ENCODE results near the gene ZBED3. TPM values are rescaled to one million over a fixed set of nuclear protein-coding genes. Genes with fewer than 3 reads are reported as not detected.
"Not testable (repeated sequence)": the region's sequence is repeated elsewhere in the genome, so short reads cannot be mapped to it uniquely, and the experiment has no call there.

The ZBED3 gene
- total RNA-seq, 4 donors from 2014 or later, result 5.7 to 33.5 (median 18.4) TPM

- Histone ChIP-seq H3K27me3 (no peaks in the 10 kb centered on the region), H3K9me3 (peaks cover 0 to 3% (median 0%) of the 10 kb centered on the region in 4 donors), H3K36me3 (peaks cover 0 to 40% (median 0%) of the 10 kb centered on the region in 3 donors), H3K4me3 (no peak overlapping the region), H3K27ac (no peak overlapping the region), H3K4me1 (no peaks in the 10 kb centered on the region)
- TF ChIP-seq POLR2A (IDR thresholded peaks at IDR 0.05) (no peak), EP300 (IDR thresholded peaks at IDR 0.05) (no peak)
- TF ChIP-seq, protein P1, sequence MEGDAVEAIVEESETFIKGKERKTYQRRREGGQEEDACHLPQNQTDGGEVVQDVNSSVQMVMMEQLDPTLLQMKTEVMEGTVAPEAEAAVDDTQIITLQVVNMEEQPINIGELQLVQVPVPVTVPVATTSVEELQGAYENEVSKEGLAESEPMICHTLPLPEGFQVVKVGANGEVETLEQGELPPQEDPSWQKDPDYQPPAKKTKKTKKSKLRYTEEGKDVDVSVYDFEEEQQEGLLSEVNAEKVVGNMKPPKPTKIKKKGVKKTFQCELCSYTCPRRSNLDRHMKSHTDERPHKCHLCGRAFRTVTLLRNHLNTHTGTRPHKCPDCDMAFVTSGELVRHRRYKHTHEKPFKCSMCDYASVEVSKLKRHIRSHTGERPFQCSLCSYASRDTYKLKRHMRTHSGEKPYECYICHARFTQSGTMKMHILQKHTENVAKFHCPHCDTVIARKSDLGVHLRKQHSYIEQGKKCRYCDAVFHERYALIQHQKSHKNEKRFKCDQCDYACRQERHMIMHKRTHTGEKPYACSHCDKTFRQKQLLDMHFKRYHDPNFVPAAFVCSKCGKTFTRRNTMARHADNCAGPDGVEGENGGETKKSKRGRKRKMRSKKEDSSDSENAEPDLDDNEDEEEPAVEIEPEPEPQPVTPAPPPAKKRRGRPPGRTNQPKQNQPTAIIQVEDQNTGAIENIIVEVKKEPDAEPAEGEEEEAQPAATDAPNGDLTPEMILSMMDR (IDR thresholded peaks at IDR 0.05), result no peak
- no peak for DNase-seq (ENCODE audit: low spot score in 2 of 2)
- 92 to 98% methylated on average over 6 of the region's 6 CpGs for WGBS, 2 donors
Observed at GRCh38 chr5:77123057-77123456, 36.0 kb upstream of the ZBED3 start.

GRCh38 chr5:77120706-77121105 lies 33.6 kb upstream of the ZBED3 start:
- no peak for DNase-seq (ENCODE audit: low spot score in 2 of 2)
- no peak for TF ChIP-seq EP300 (IDR thresholded peaks at IDR 0.05)
- TF ChIP-seq, protein P1 (IDR thresholded peaks at IDR 0.05), result no peak
- no peak for TF ChIP-seq POLR2A (IDR thresholded peaks at IDR 0.05)
- H3K9me3 ChIP-seq, result peaks cover 0 to 3% (median 0%) of the 10 kb centered on the region in 4 donors
- peaks cover 0 to 42% (median 0%) of the 10 kb centered on the region in 3 donors for H3K36me3 ChIP-seq
- WGBS, 2 donors, result 86 to 89% methylated on average over 2 of the region's 2 CpGs
- no peak overlapping the region for H3K27ac ChIP-seq
- no peaks in the 10 kb centered on the region for H3K27me3 ChIP-seq
- no peak overlapping the region for H3K4me3 ChIP-seq
- no peaks in the 10 kb centered on the region for H3K4me1 ChIP-seq

DNA sequence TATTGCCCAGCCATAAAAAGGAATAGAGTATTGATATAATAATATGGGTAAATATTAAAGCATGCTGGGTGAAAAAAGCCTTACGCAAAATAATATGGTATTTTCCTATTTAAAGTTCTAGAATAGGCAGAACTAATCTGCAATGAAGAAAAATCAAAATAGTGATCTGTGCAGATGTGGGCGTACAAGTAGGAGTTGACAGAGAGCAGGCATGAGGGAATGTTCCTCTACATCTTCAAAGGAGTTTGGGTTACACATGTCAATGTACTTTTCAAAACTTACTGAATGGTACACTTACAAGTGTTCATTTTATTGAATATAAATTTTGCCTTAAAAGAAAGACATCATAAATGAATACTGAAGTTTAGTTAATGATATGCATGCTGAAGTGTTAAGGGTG lies 33.0 kb upstream of the ZBED3 start:
- no peaks in the 10 kb centered on the region for H3K27me3 ChIP-seq
- no peak overlapping the region for H3K4me3 ChIP-seq
- TF ChIP-seq POLR2A (IDR thresholded peaks at IDR 0.05) (no peak), EP300 (IDR thresholded peaks at IDR 0.05) (no peak)
- TF ChIP-seq, protein P1 (IDR thresholded peaks at IDR 0.05), result no peak
- WGBS, 2 donors, result 98 to 99% methylated on average over 2 of the region's 2 CpGs
- H3K9me3 ChIP-seq, result peaks cover 0 to 3% (median 0%) of the 10 kb centered on the region in 4 donors
- no peaks in the 10 kb centered on the region for H3K4me1 ChIP-seq
- no peak overlapping the region for H3K27ac ChIP-seq
- peaks cover 0 to 42% (median 0%) of the 10 kb centered on the region in 3 donors for H3K36me3 ChIP-seq
- DNase-seq (ENCODE audit: low spot score in 2 of 2), result no peak

GRCh38 chr5:77117161-77117560 lies 30.1 kb upstream of the ZBED3 start:
- Histone ChIP-seq H3K27me3 (no peaks in the 10 kb centered on the region), H3K27ac (no peak overlapping the region), H3K4me1 (no peaks in the 10 kb centered on the region), H3K9me3 (no peaks in the 10 kb centered on the region), H3K36me3 (peaks cover 0 to 27% (median 0%) of the 10 kb centered on the region in 3 donors), H3K4me3 (no peak overlapping the region)
- no peak for TF ChIP-seq POLR2A (IDR thresholded peaks at IDR 0.05)
- TF ChIP-seq, protein P1 (IDR thresholded peaks at IDR 0.05), result no peak
- no peak for TF ChIP-seq EP300 (IDR thresholded peaks at IDR 0.05)
- no peak for DNase-seq (ENCODE audit: low spot score in 2 of 2)
- WGBS, 2 donors, result 52 to 53% methylated on average over 2 of the region's 2 CpGs

DNA sequence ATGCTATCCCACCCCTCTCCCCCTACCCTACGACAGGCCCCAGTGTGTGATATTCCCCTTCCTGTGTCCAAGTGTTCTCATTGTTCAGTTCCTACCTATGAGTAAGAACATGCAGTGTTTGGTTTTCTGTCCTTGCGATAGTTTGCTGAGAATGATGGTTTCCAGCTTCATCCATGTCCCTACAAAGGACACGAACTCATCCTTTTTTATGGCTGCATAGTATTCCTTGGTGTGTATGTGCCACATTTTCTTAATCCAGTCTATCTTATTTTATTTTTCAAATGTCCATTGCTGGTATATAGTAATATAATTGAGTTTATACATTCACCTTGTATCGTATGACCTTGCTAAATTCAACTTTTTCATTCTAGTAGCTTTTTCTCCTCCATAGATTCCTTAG lies 19.9 kb upstream of the ZBED3 start:
- not testable (repeated sequence) for H3K9me3 ChIP-seq; H3K4me1 ChIP-seq; H3K4me3 ChIP-seq; H3K27ac ChIP-seq; DNase-seq (ENCODE audit: low spot score in 2 of 2); H3K27me3 ChIP-seq
- 98 to 100% methylated on average over 4 of the region's 4 CpGs for WGBS, 2 donors
- peaks cover 0 to 32% (median 0%) of the 10 kb centered on the region in 3 donors for H3K36me3 ChIP-seq

GRCh38 chr5:77104813-77105212 lies 17.7 kb upstream of the ZBED3 start:
- no peak for DNase-seq (ENCODE audit: low spot score in 2 of 2)
- H3K36me3 ChIP-seq, result peaks cover 0 to 27% (median 0%) of the 10 kb centered on the region in 3 donors
- no peaks in the 10 kb centered on the region for H3K4me1 ChIP-seq
- no peaks in the 10 kb centered on the region for H3K27me3 ChIP-seq
- H3K27ac ChIP-seq, result no peak overlapping the region
- peaks cover 0 to 9% (median 0%) of the 10 kb centered on the region in 4 donors for H3K9me3 ChIP-seq
- TF ChIP-seq EP300 (IDR thresholded peaks at IDR 0.05), result no peak
- TF ChIP-seq POLR2A (IDR thresholded peaks at IDR 0.05), result no peak
- TF ChIP-seq, protein P1 (IDR thresholded peaks at IDR 0.05), result no peak
- H3K4me3 ChIP-seq, result no peak overlapping the region

All from tibial nerve (tissue), 4 donors.